Neural cell (in vitro differentiated cells): ENCODE results near the gene SLC26A5.

Source experiments
- CTCF ChIP-seq: fragments of 450-650 bp; IDR thresholded peaks from 2 replicates; pipeline ENCODE4 v1.5.1; 2014; ENCODE audit warnings: antibody characterized with exemption, mild to moderate bottlenecking, moderate library complexity; ENCODE audit not compliant: poor library complexity, severe bottlenecking
- EZH2 ChIP-seq: fragments of 200-600, 300-800 bp; shearing (Covaris generic), sonication (generic); IDR thresholded peaks from 2 replicates; pipeline ENCODE4 v1.6.1; 2014; ENCODE audit warnings: antibody characterized with exemption, low read length, borderline replicate concordance, mild to moderate bottlenecking; ENCODE audit not compliant: insufficient read depth, poor library complexity, severe bottlenecking
- POLR2AphosphoS5 ChIP-seq: IDR thresholded peaks from 2 replicates; pipeline ENCODE4 v1.6.1; 2012
- REST ChIP-seq: IDR thresholded peaks from 2 replicates; pipeline ENCODE4 v1.6.1; 2012; ENCODE audit warnings: borderline replicate concordance
- SMC3 ChIP-seq: fragments of 450-650 bp; conservative IDR thresholded peaks from 2 replicates; pipeline ENCODE4 v1.6.1; 2014; ENCODE audit warnings: antibody characterized with exemption, mild to moderate bottlenecking, moderate library complexity; ENCODE audit not compliant: poor library complexity

DNA sequence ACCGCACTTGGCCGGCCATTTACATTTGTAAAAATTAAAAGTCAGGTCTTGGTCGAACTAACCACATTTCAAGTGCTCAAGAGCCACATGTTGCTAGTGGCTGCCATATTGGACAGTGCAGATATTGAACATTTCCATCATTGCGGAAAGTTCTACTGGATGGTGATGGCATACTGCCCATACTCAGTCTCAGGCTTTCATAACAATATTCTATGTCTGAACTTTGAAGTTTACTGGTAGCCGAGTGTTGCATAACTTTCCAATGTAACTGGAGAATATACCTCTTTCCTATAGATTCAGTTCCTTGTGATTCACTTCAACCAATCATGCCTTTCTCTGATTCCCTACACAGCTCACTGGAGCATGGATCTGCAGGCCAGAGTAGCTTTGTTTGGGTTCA lies 54.9 kb downstream of the SLC26A5 start:
- TF ChIP-seq POLR2AphosphoS5 (no peak), CTCF (no peak), SMC3 (no peak), EZH2 (no peak), REST (no peak)
